ENCODE results near the gene SEMA5A.
A peak's percentile ranks its signal among the peaks of the same experiment; 100 is the strongest.

SEMA5A gene

GRCh38 chr5:9331372-9331771 lies 214.5 kb downstream of the SEMA5A start:
- DNase-seq (ENCODE audit: low spot score), result no peak

GRCh38 chr5:9329125-9329524 lies 216.8 kb downstream of the SEMA5A start:
- DNase-seq (ENCODE audit: low spot score), result no peak

- DNase-seq (ENCODE audit: low spot score), result no peak
Measured at GRCh38 chr5:9325549-9325948, 220.3 kb downstream of the SEMA5A start.

GRCh38 chr5:9324348-9325077 lies 221.4 kb downstream of the SEMA5A start:
- DNase-seq (ENCODE audit: low spot score), result no peak

- no peak for DNase-seq (ENCODE audit: low spot score)
Measured at GRCh38 chr5:9320652-9321051, 225.2 kb downstream of the SEMA5A start.

GRCh38 chr5:9318031-9318430 lies 227.8 kb downstream of the SEMA5A start:
- no peak for DNase-seq (ENCODE audit: low spot score)

- DNase-seq (ENCODE audit: low spot score), result no peak
Measured at GRCh38 chr5:9316733-9317132, 229.1 kb downstream of the SEMA5A start.

- DNase-seq (ENCODE audit: low spot score), result no peak
Measured at GRCh38 chr5:9316041-9316440, 229.8 kb downstream of the SEMA5A start.

GRCh38 chr5:9314558-9314957 lies 231.3 kb downstream of the SEMA5A start:
- no peak for DNase-seq (ENCODE audit: low spot score)

GRCh38 chr5:9313751-9314150 lies 232.1 kb downstream of the SEMA5A start:
- DNase-seq (ENCODE audit: low spot score), result no peak

- no peak for DNase-seq (ENCODE audit: low spot score)
Measured at GRCh38 chr5:9307150-9307549, 238.7 kb downstream of the SEMA5A start.

- DNase-seq (ENCODE audit: low spot score), result peak; percentile 3
Measured at GRCh38 chr5:9302218-9302617, 243.7 kb downstream of the SEMA5A start.

GRCh38 chr5:9301200-9301599 lies 244.7 kb downstream of the SEMA5A start:
- DNase-seq (ENCODE audit: low spot score), result no peak

GRCh38 chr5:9297134-9297533 lies 248.7 kb downstream of the SEMA5A start:
- no peak for DNase-seq (ENCODE audit: low spot score)

- no peak for DNase-seq (ENCODE audit: low spot score)
Measured at GRCh38 chr5:9295466-9295801, 250.4 kb downstream of the SEMA5A start.

- no peak for DNase-seq (ENCODE audit: low spot score)
Measured at GRCh38 chr5:9294793-9295465, 250.9 kb downstream of the SEMA5A start.

- no peak for DNase-seq (ENCODE audit: low spot score)
Measured at GRCh38 chr5:9288234-9288633, 257.6 kb downstream of the SEMA5A start.

GRCh38 chr5:9284781-9285307 lies 261.0 kb downstream of the SEMA5A start:
- no peak for DNase-seq (ENCODE audit: low spot score)

- DNase-seq (ENCODE audit: low spot score), result no peak
Measured at GRCh38 chr5:9284272-9284671, 261.6 kb downstream of the SEMA5A start.

GRCh38 chr5:9283473-9283872 lies 262.4 kb downstream of the SEMA5A start:
- no peak for DNase-seq (ENCODE audit: low spot score)

- no peak for DNase-seq (ENCODE audit: low spot score)
Measured at GRCh38 chr5:9283021-9283420, 262.9 kb downstream of the SEMA5A start.

- no peak for DNase-seq (ENCODE audit: low spot score)
Measured at GRCh38 chr5:9282211-9282610, 263.7 kb downstream of the SEMA5A start.

GRCh38 chr5:9279774-9280173 lies 266.1 kb downstream of the SEMA5A start:
- no peak for DNase-seq (ENCODE audit: low spot score)
